Germinal center (tissue), 1 donor: Measurements from ENCODE around the gene PPFIA2.
"Not testable (repeated sequence)": the region's sequence is repeated elsewhere in the genome, so short reads cannot be mapped to it uniquely, and the experiment has no call there.

Source experiments
- DNase-seq: peaks from one replicate; pipeline ENCODE4 v3.0.0; 2012; ENCODE audit warnings: mixed read lengths, low spot score

PPFIA2 gene

DNA sequence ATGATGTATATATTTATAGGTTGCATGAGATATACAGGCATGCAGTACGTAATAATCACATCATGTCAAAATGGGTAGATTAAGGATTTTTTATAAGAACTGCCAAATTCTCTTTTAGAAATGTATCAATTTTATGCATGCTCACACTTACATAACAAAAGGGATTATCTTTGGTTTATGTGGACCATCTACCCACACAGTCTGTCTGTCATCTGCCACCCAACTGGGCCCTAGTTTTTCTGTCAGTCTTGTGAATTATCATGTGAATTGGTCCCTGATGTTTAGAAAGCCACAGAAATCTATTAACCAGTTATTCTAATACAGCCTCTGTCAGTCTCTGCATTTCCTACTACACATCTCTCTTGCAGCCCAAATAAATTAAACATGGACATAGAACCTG is 547.8 kb downstream of the PPFIA2 start:
- DNase-seq: no peak

DNA sequence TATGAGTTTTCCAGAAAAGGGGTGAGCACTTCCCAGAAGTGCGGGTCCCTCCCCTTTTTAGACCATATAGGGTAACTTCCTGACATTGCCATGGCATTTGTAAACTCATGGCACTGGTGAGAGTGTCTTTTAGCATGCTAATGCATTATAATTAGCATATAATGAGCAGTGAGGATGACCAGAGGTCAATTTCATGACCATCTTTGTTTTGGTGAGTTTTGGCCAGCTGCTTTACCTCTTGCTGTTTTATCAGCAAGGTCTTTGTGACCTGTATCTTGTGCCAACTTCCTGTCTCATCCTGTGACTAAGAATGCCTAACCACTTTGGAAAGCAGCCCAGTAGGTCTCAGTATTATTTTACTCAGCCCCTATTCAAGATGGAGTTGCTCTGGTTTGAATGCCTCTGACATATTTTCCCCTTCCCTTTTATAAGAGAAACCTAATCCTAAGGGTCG is 549.4 kb downstream of the PPFIA2 start:
- DNase-seq: not testable (repeated sequence)

DNA sequence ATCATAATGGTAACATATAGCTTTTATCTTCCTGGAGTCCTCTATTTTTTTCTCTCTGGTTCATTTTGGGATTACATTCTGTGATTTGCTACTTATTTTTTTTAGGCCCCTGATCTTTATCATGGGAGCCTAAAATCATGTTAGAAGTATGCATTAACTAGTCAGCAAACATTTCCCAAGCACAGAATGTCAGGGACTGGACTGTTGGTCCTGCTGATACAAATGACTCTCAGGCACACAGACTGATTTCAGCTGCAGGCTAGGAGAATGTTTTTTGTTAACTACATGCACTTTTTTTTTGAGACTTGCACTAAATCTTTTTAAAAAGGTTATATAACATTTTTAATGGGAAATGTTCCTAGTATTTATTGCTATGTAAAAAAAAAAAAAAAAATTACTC is 550.1 kb downstream of the PPFIA2 start:
- DNase-seq: no peak

DNA sequence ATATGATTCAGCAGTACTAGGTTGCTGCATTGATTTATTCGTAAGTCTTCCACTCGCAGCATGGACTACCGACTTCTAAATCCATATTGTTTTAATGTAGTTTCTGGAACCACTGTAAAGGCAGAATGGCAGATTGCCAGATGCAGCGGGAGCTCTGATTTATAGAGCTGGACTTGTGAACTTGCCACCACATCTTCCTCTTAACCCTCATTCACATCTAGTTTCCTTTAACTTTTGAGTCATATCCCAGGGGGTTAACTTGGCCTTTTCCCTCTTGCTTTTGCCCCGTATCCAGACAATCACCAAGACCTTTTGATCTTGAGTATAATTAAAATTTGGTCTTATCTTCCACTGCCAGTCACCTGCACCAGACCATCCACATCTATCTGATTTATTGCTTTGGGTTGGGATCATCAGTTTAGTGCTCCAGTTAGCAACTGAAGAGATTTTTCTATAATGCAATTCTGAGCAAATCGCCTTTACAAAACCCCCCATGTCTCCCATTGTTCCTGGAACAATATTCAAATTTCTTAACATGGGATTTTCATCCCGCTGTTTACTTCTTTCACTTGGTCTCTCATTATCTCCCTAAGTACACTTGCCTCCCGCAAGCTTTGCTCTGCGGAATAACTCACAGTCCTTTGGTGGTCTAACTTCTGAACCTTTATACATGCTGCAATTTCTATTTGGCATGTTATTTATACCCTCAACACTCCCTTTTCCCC is 550.8 kb downstream of the PPFIA2 start:
- no peak for DNase-seq
